Measurements from ENCODE around the gene TMEM190. TPM values are rescaled to one million over a fixed set of nuclear protein-coding genes. Genes with fewer than 3 reads are reported as not detected.

TMEM190 gene
- total and polyA plus RNA-seq, 9 of the 15 experiments (the other 6 are each of a cell fraction or from before 2014, with no cell fraction given): not detected

GRCh38 chr19:55385724-55386492 lies 9.3 kb downstream of the TMEM190 start, which contains the start of gene RPL28 (continued):
- TF ChIP-seq ZFP36 (IDR thresholded peaks at IDR 0.05; ENCODE audit: low read depth, low read length, partially characterized antibody): no peak
- no peak for TF ChIP-seq ZNF165 (CRISPR knock-in tag; IDR thresholded peaks at IDR 0.05; ENCODE audit: borderline replicate concordance)
- no peak for TF ChIP-seq JUNB (CRISPR knock-in tag; conservative IDR thresholded peaks at IDR 0.05)
- TF ChIP-seq ZNF232 (CRISPR knock-in tag; IDR thresholded peaks at IDR 0.05): no peak
- no peak for TF ChIP-seq PTRF (tag; IDR thresholded peaks at IDR 0.05)
- no peak for TF ChIP-seq CREBBP (IDR thresholded peaks at IDR 0.05; ENCODE audit: low read depth, low read length)
- TF ChIP-seq ZNF778 (CRISPR knock-in tag; IDR thresholded peaks at IDR 0.05): no peak
- TF ChIP-seq TFAM (CRISPR knock-in tag; conservative IDR thresholded peaks at IDR 0.05): no peak
- TF ChIP-seq RBM39 (optimal IDR thresholded peaks at IDR 0.05; ENCODE audit: low read depth, low read length): no peak
- TF ChIP-seq ZHX1 (conservative IDR thresholded peaks at IDR 0.05; ENCODE audit: low read length): no peak
- TF ChIP-seq LARP7 (IDR thresholded peaks at IDR 0.05): no peak
- peak; percentile 90; the same call in 1 of the 2 replicates for TF ChIP-seq CBX1 (IDR thresholded peaks at IDR 0.05; ENCODE audit: low read depth)
- TF ChIP-seq ZSCAN32 (CRISPR knock-in tag; IDR thresholded peaks at IDR 0.05): no peak
- TF ChIP-seq, protein P1, sequence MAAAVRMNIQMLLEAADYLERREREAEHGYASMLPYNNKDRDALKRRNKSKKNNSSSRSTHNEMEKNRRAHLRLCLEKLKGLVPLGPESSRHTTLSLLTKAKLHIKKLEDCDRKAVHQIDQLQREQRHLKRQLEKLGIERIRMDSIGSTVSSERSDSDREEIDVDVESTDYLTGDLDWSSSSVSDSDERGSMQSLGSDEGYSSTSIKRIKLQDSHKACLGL (CRISPR knock-in tag; IDR thresholded peaks at IDR 0.05; ENCODE audit: borderline replicate concordance, poor library complexity, severe bottlenecking): no peak
- no peak for TF ChIP-seq ZNF696 (CRISPR knock-in tag; conservative IDR thresholded peaks at IDR 0.05)
- no peak for TF ChIP-seq NR1H2 (CRISPR knock-in tag; IDR thresholded peaks at IDR 0.05)
- peak; percentile 80 for TF ChIP-seq PML (IDR thresholded peaks at IDR 0.05; ENCODE audit: low read length)
- no peak for TF ChIP-seq POLR3G (IDR thresholded peaks at IDR 0.05; ENCODE audit: extremely low read depth, insufficient read length, insufficient replicate concordance)
- no peak for TF ChIP-seq ZNF583 (CRISPR knock-in tag; IDR thresholded peaks at IDR 0.05)
- TF ChIP-seq ZBTB34 (CRISPR knock-in tag; IDR thresholded peaks at IDR 0.05): no peak
- TF ChIP-seq HBP1 (CRISPR knock-in tag; IDR thresholded peaks at IDR 0.05): peak; percentile 57; the same call in 1 of the 2 replicates
- TF ChIP-seq BRCA1 (IDR thresholded peaks at IDR 0.05): no peak
- no peak for TF ChIP-seq BRCA1 (CRISPR knock-in tag; IDR thresholded peaks at IDR 0.05)
- no peak for TF ChIP-seq BHLHE40 (IDR thresholded peaks at IDR 0.05; ENCODE audit: low read length)
- TF ChIP-seq PCBP2 (IDR thresholded peaks at IDR 0.05; ENCODE audit: low read depth, low read length, poor library complexity, severe bottlenecking): no peak

Data from K562 (cell line).